Activated T-cell treated with anti-CD3 and anti-CD28 coated beads for 4 hours (primary cell): ENCODE results near the gene FAT3.

Source experiments
- DNase-seq: peaks from one replicate; pipeline ENCODE4 v3.0.0-alpha.2; 2020

The FAT3 gene

DNA sequence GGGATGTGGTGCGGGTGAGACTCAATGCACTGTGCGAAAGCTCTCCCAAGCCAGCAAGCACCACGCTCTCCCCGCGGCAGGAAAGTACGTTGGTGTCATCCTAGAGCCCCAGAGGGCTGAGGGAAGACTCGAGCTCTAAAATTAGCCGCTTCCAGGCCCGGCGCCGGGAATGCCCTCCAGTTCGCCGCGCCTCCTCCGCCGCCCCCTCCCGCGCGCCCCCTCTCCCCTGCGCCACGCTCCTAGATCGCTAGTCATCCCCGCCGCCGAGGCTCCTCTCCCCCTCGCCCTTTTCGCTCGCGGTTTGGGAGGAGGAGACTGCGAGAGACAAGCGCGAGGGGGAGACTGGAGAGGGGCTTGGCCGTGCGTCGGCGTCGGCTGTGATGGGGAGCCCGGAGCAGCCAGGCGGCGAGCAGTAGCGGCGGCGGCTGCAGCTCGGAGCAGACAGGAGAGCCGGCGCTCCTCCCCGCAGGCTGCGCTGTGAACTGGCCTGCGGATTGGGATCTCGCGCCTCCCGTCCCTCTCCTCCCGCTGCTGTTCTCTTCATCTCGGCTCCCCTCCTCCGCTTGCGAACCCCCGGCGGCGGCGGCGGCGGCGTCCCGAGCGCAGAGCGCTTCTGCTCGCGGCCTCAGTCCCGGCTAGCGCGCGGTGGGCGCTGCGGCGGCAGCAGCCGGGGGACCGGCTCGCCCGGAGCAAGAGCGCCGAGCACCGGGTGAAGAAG, at the start of gene FAT3:
TSS of gene FAT3 (plus strand) at position 412 of the 718 bp plus-strand sequence. CDS start 127,295 bp downstream, outside the sequence.
- DNase-seq = no peak

DNA sequence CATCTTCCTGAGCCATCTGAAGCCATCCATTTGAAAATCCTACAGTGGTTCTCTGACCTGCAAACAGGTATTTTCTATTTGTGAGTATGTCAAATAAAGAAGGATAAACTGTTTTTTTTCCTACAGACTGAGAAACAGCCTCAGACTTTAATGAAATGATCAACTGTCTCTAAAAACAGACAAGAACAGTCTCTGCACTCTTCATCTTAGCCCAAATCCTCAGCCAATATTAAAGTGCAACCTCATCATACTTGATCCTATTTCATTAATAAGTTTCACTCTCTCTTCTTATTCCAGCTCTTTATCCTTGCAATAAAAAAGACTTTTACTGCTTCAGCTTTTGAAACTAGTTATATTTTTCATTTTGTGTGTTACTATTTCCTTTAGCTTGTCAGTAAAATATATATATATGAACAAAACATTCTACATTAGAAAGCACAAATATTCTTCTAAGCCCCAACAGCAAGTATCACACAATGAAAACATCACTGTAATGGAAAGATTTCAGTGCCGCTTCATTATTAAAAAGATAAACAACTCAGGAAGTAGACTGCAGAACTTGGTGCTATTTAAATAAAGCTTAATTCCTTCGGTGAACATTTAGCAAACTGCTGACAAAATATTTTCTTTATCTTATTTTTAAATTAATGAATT, 45.5 kb upstream of the FAT3 start:
- DNase-seq = no peak

DNA sequence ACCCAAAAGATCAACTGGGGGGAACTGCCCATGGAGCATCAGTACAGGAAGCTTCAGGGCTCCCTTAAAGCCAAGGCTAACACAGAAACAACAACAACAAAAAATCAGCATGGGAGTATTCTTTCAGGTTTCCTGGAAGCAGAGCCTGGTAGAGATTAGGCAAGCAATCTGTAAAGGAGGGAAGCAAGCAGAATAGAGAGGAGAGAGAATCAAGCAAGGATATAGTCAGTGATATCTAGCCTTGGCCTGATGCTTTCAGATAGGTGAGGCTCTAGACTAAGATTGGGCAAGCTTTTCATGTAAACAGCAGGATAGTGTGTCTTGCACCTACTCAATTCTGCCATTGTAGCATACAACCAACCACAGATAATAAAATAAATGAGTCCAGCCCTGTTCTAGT, 44.4 kb upstream of the FAT3 start:
- DNase-seq = no peak

DNA sequence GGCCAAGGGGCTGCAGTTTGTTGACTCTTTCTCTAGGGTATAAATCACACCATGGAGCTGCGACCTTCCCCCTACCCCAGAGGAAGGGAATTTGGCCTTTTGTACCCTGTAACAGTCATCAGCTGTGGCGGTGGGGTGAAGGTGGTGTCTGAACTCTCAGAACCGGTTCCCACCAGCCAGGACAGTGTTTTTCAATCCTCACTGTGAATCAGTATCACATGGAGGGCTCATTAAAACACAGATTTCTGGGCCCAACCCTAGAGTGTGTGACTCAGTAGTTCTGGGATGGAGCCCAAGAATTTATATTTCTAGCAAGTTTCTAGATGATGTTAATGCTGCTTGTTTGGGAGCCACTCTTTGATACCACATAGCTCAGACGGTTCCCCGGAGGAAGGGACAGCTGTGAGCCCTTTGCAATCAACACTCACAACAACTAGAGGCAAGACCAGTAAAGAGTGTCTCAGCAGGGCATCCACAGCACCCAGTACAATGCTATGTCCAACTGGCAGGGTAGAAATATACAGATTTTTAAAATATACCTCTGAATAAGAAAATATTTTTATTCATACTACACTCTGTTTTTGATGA, 43.9 kb upstream of the FAT3 start:
- DNase-seq = no peak

DNA sequence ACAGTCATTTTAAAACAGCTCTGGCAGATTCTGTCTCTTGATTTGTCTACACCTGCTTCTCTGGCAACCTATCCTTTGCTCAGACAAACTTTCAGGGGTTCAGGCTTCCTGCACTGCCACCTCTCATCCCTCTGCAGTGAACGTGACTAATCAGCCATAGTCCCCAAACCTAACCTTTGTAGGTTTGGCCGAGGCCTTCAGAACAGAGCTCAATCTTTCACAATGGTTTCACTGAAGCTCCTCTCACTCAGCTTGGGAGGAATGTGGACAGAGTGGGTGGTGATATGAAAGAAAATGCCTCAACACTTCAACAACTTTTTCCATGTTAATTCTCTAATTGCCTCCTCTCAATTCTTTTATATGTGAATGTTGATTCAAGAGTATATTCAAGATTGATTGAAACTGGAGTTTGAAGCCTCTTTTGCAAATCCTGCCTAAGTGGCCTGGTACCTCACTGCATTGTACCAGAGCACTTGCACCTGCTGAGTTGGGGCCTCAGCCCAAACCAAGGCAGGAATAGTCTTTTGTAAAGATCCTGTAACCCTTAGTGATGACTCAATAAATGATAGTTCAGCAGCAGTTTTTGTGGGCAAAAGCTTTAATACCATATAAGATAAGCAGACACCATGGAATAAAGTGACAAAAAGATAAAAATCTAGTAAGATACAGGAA, 33.9 kb upstream of the FAT3 start:
- no peak for DNase-seq

DNA sequence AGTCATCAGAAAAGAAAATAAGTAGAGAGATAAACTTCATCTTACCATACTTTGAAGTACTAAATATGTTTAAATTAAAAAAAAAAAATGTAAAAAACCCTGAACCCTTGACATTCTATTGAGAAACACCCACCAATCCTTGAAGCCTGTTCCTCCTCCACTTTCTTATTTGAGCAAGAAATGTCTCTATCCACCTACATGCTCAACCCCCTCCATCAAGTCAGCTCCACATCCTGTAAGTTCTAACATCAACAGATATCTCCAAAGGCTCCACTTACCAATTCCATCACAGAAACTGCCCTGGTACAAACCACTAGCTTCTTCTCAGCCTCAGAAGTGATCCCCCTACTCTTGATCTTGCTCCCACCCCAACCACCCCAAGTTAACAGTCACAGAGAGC, 32.5 kb upstream of the FAT3 start:
- DNase-seq = no peak

DNA sequence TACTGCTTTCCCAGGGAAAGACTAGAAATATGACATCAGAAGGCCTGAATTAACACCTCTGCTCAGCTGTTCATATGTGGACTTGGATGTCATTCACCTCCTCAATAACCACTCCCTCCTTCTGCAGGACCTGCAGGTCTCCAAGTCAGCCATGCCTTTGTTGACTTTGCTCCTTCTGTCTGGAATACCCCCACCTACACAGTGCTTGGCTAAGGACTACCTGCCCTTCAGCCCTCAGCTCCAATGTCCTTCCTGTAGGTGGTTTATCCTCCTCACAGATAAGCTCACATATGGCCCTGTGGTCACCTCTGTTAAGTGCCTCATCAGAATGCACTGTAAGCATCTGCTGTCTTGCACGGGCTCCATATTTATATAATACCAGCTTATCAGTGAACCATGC, 26.4 kb upstream of the FAT3 start:
- no peak for DNase-seq

DNA sequence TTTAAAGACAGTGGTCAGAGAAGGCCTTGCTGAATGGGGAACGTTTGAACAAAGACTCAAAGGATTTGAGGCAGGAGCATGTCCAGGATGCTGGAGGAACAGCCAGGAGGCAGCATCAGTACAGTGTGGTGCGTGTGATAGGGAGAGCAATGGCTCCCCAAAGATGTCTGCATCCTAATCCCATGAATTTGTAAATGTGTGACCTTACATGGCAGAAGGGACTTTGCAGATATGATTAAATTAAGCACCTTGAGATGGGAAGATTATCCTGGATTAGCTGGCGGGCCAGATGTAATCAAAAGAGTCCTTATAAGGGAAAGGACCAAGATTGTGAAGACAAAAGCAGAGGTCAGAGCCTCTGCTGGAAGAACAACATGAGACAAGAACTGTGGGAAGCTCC, 24.6 kb upstream of the FAT3 start:
- no peak for DNase-seq

DNA sequence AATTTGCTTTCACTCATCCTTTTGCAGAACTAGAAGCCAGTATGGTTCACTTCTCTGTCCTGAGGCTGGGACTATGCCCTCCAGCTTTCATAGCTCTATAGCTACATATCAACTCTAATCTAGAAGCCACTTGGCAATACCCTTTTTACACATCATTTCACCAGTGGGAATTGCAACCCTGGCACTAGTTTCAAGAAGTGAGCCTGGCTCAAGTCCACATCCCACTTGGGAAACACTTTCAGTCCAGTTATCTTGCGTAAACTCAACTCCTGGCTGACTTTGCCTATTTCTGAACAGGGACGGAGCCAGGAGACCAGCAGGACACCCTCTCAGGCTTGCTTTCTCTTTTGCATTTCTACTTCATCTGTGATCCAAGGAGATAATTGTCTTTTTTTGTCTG, 19.9 kb upstream of the FAT3 start:
- DNase-seq = no peak

DNA sequence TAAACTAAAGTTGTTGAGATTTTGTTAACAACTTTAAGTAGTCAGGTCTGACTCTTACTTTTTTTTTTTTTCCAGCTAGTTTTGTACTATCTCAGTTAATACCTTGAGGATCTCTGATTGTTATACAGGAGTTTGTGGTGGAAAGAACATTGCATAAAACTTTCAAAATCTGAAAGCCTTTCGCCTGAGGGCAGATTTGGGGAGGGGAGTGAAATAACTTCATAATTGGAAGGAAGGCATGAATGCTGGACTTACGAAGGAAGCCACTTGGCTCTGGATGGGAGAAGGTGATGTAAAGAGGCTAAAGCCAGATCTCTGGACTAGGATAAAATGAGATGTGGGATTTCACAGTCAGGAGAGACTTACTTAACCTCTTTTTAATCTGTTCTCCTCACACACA, 18.2 kb upstream of the FAT3 start:
- DNase-seq = no peak

DNA sequence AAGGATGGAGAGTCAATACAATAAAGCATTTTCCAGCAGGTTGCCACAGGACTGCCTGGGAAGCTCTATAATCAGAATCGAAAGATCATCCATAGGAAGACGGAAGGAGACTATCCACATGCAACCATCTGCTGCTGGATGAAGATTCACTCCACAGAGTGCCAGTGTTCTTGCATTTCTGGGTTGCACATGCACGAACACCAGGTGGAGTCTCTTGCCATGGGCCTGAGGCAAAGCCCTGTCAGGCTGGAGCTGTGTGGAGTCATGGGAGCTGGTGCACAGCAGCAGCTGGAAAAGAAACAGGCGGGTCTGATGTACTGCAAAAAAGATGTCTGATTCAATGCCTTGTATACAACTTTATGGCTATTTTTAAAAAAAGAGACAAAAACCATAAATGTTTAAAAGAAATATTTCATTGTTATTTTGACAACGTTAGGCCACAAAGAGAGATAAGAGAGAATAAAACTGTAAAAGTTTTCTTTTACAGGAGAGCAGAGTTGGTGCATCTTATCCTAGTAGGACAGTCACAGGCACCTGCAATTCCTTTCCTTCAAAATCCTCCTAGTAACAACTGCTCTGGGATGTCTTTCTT, 12.9 kb upstream of the FAT3 start:
- no peak for DNase-seq

DNA sequence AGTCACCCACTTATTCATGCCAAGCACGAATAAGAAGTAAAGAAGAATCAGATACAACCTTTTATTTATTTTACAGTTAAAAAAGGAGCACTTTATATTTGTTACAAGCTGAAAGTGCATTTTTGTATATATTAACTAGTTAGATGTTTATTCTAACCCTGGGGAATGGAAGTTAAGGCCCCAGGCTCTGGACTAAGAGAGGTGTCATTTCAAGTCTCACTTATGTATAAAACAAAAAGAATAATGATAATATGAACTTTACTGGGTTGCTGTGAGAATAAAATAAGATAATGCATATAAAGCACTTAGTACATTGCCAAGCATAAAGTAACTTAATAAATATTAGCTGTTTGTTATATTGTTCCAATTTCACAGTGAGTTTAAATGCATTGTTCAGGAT, 12.1 kb upstream of the FAT3 start:
- DNase-seq = no peak

DNA sequence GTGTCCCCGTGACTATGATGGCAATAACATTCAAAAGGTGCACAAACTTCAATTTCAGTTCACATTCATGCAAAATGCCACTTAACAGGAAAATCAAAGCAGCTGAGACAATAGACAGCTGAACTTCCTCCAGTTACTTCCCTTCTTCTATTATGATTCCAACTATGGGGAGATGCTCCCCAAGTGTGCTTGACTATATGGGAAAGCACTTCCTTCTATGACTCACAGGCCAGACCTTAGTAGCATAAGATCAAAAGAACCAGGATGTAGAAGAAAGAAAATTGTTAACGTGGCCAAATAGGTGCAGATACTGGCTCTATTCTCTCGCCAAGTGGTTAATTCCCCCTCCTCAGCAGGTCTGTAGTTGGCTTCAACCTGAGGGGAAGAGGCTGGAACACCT, 7.8 kb upstream of the FAT3 start:
- DNase-seq = no peak

DNA sequence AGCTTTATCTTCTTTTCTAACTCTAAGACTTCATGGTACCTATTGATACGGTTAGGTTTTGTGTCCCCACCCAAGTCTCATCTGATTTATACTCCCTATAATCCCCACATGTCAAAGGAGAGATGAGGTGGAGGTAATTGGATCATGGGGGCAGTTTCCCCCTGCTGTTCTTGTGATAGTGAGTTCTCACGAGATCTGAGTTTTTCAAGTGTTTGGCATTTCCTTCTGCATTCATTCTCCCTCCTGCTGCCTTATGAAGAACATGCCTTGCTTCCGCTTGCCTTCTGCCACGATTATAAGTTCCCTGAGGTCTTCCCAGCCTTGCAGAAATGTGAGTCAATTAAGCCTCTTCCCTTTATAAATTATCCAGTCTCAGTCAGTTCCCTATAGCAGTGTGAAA, 5.1 kb upstream of the FAT3 start:
- no peak for DNase-seq

DNA sequence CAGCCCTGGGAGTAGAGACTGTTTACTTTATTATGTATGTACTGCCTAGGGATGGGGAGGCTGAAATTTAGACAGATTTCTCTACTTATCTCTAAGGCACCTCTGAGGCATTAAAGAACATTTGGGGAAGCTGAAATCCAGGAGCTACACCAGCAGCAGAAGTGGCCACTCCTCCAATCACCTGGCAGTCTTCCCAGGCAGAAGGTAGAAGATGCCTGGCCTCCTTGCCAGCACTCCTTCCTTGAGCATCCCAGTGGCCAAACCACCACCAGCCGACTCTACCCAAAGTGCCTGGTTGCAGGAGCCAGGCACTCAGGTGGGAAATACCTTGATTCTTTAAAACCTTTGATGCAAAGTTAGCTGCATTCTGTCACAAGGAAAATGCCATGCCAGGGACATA, 1.9 kb upstream of the FAT3 start:
- DNase-seq = no peak

DNA sequence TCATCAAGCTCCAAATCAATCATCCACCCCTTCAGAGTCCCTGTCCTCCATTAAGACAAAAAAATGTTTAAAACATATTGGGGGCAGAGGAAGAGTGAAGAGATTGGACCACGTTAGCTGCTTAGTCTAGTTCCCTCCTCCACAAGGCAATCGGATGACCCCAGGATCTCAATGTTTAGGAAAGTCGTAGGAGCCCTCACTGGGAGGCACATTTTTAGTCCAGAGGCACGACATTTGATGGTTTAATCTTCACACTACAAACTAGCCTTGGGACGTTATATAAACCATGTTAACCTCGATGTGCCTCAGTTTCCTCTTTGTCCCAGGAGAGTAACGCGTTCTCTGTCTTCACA, 588 bp upstream of the FAT3 start:
- no peak for DNase-seq

DNA sequence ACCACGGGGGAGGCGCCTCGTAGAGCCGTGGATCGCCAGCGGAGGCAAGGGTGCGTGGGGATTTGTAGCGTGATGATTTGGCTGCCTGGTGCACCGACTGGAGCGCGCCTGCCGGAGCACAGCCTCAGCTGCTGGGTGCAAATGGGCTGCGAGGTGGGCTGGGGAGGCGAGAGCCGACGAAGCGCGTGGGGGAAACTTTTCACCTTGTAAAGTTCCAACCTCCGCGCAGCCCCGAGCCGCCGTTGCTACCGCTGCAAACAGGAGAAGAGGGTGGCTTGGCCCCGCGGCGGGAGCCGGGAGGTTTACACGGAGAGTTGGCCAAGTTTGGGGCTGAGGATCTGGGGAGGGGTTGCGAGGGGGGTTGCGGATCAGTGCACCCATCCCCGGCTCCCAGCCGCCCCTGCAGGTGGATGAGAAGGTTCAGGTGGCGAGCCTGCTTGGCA, 528 bp downstream of the FAT3 start:
- no peak for DNase-seq

DNA sequence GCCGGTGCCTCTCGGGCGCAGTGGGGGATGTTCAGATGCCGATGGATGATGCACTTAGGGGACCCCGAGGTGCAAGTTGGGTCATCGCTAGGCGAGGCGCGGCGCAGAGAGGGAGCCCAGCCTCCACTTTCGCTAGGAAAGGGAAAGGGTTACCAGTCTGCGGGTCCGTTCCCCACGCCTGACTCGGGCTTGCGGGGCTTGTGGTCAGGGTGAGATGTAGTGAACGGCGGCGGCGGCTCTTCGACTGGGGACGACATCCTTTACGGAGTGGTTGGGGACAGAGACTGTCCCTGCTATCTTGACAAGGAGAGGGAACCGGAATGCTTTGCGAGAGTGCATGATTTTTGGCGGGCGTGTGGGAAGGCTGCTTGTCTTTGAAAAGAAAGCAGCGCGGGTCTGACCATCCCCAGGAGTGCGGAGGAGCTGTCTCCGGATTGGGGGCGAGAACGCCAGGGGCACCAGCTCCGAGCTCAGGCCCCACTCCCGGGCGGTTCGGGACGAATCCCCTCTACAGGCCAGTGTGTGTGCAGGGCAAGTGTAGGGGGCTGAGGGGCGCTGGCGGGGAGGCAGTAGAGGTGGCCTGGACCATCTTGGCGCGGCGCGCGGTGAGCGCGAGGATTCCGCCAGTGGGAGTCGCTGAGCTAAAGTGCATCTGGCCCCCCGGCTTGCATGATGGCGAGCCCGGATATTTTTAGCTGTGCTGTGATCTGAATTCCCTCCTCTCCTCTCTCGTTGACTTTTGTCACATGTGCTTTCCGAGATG, 1.1 kb downstream of the FAT3 start:
- DNase-seq = no peak

DNA sequence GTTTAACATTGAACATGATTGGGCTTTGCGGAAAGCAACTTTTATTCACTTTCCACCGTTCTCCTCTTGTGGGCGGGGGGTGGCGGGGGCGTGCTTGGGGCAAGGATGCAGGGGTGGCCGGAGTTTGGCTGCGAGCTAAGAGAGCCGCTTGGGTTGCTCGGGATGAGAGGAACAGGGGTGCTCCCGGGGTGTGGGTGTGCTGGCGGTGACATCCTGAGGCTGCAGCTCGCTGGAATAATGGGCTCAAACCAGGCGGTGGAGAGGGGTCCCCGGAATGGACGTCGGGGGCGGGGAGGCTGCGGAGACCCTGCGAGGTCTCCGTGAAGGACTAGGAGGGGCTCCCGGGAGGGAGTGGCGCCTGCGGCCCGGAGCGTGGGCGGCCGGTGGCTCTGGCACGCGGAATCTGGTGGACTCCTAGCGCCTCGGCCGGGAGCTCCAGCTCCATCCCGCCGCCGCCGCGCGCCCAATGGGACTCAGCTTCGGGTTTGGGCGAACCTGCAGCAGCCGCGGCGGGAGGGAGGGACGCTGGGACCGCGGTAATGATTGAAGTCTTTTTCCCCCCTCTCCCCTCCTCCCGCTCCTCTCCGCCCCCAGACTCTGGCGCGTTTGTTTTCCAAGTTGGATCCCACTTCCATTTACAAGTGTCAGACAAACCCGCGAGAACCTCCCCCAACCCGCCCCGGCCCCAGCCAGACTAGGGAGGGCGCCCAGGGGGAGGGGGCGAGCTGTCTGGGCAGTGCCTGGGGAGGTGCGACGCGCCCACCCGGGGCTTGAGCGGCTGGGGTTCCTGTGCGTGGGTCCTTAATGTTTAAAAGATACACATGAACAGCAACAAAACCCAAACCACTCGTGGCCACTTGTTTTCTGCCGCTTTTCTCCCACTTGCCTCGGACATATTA, 2.0 kb downstream of the FAT3 start:
- DNase-seq = no peak

DNA sequence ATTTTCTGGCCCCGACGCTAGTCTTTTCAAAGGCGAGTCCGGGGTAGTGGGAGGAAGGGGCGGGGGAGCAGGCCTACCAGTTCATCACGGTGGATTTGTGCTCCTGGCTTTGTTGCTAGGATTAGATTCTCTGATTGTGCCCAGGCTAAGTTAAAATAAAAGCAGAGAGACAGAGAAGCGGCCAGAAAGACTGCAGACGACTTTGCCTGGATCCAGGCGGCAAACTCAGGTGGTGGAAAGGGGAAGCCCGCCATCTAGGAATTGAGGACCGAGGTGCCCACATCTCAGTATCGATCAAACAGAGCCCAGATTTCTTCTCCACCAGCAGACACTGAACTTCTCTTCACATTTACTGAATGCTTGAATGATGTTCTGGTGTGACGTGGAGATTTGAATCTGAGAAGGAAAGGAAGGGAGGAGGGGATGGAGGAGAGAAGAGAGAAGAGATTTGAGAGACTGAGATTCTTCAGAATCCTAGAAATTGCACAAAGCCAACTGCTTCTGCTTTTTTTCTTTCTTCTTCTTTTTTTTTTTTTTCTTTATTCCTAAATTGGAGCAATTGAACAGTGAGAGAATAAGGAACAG, 2.7 kb downstream of the FAT3 start:
- no peak for DNase-seq
